Right ventricle myocardium inferior (tissue), 1 donor: ENCODE data around the gene CCDC187. TPM values are rescaled to one million over a fixed set of nuclear protein-coding genes. Genes with fewer than 3 reads are reported as not detected.
"Not testable (repeated sequence)": the region's sequence is repeated elsewhere in the genome, so short reads cannot be mapped to it uniquely, and the experiment has no call there.

Experiments used
- ATAC-seq: fragments of 200-7000 bp; cut with Tn5 transposase; one replicate; pipeline ENCODE4 v1.9.1; 2020; ENCODE audit warnings: mild to moderate bottlenecking, moderate library complexity
- DNase-seq: peaks from one replicate; pipeline ENCODE4 v3.0.0; 2021; ENCODE audit errors: missing footprints
- intact Hi-C: fragments of 100-400 bp; cut with DNase I; formaldehyde crosslinking; loops from one replicate; pipeline ENCODE4 v1.11.0; 2022
- total RNA-seq: library from RNA; stranded (reverse); fragmentation: NEBNext Ultra II Directional; extraction: Animal tissue kit (Norgen Biotek cat#: 25700); gene quantifications from one replicate; pipeline ENCODE4 v1.2.1, GENCODE V29; 2021
- donor health status: DM: no; HTN: yes; CAD: no; lungs with severe emphysema.

The CCDC187 gene
- total RNA-seq, 1 donor from 2014 or later: not detected

DNA sequence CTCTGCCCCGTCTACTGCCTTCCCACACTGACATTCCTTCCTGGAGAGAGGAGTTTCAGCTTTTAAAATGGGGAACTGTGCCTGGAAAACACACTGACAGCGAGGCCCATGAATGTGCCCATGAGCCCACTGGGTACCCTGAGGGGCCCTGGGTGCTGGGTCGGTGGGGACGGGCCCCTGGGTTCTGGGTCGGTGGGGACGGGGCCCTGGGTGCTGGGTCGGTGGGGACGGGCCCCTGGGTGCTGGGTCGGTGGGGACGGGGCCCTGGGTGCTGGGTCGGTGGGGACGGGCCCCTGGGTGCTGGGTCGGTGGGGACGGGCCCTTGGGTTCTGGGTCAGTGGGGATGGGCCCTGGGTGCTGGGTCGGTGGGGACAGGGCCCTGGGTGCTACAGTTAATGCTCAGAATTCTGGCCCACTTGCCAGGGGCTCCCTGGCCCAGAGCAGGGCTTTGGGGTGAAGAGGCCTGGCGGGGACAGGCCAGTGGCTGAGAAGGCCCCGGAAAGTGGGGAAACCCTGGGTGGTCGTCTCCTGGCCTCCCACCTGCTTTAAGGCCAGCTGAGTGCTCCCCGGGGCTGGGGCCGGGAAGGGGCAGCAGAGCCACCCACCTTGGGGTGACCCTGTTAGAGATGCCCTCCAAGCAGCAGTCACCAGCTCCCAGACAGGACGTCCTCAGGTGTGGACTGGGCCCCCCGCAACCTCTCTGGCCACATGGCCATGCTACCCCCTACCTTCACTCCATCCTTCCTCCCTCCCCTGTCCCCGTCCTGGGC, 25.9 kb upstream of the CCDC187 start:
- intact Hi-C loops: no loop called here
- no peak for ATAC-seq
- DNase-seq: no peak

- intact Hi-C loops: no loop called here
- no peak for DNase-seq
- no peak for ATAC-seq
These were observed 25.3 kb upstream of the CCDC187 start for GRCh38 chr9:136329211-136329627.

DNA sequence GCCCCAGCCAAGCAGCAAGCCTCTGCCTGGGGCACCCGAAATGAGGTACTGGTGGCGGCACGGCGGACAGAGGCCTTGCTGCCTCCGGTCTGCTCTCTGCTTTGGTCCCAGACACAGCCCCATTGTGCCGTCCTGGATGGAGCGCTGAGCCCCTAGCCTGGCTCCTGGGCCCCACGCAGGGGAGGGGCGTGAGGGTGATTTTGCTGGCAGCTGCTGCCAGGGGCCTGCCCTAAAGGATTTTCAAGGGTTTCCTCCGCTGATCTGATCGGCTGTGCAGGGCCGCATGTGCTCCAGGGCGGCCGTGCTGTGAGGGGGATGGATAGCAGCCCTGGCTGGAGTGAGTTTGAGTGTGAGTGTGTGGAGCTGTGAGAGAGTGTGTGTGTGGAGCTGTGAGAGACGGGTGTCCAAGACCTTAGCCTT, 24.7 kb upstream of the CCDC187 start:
- peak; percentile 42 for ATAC-seq
- DNase-seq: no peak
- intact Hi-C loops: no loop called here

- no peak for ATAC-seq
- intact Hi-C loops: no loop called here
- no peak for DNase-seq
These were observed 24.2 kb upstream of the CCDC187 start for GRCh38 chr9:136328011-136328621.

DNA sequence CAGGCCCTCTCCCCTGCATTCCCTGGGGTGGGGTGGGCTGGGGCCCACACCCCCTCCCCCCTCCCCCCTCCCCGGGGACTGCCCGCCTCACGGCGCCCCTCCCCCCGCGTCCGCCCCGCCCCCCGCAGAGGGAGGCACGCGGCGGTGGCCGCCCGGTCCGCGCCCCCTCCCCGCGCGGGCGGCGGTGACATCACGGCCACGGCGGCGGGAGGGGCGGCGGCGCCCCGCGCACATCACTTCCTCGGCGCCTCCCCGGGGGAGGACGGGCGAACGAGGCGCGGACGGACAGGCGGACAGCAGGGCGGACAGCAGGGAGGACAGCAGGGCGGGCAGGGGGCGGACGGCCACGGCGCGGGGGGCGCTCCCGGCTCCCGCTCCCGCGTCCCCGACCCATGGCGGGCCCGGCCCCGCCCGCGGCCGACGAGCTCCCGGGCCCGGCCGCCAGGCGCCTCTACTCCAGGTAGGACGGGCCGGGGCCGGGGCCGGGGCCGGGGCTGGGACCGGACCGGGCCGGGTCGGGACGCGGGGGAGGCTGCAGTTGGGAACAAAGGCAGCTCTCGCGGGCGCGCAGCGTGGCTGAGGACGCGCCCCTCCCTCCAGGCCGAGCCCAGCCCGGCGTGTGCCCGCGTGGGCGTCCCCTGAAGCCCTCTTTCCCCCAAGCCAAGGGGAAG, 23.5 kb upstream of the CCDC187 start, which contains the start of gene GPSM1:
Gene GPSM1, plus strand, starts transcription at position 236 of the 671 bp plus-strand sequence. Its CDS starts 157 bp downstream, at position 393.
- DNase-seq: peak; percentile 85
- intact Hi-C loops: no loop called here

DNA sequence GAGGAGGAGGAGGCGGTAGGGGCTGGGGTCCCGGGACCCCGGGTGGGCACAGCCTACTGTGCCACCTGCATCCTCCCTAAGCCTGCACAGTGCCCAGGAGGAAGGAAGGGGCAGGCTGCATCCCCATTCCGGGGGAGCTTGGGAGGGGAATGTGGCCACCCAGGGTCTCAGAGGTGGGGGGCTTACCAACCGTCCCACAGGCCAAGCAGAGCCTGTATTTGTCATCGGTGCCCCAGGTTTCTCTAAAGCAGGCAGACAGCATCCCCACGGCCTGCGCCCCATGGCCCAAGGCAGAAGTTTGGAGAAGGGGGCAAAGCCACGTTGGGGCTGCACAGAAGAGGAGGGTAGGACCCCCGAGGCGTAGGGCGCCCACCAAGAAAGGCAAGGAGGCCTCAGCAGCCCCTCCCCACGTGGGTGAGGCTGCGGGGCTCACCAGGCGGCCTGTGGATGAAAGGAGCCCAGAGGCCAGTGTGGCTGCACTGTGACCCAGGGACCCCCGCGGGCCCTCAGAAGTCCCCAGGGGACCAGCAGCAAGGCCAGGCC, 22.9 kb upstream of the CCDC187 start:
- intact Hi-C loops: no loop called here
- no peak for ATAC-seq
- DNase-seq: no peak

More for the DNA sequence above, 23.5 kb upstream of the CCDC187 start, which contains the start of gene GPSM1:
- ATAC-seq: peak; percentile 15

DNA sequence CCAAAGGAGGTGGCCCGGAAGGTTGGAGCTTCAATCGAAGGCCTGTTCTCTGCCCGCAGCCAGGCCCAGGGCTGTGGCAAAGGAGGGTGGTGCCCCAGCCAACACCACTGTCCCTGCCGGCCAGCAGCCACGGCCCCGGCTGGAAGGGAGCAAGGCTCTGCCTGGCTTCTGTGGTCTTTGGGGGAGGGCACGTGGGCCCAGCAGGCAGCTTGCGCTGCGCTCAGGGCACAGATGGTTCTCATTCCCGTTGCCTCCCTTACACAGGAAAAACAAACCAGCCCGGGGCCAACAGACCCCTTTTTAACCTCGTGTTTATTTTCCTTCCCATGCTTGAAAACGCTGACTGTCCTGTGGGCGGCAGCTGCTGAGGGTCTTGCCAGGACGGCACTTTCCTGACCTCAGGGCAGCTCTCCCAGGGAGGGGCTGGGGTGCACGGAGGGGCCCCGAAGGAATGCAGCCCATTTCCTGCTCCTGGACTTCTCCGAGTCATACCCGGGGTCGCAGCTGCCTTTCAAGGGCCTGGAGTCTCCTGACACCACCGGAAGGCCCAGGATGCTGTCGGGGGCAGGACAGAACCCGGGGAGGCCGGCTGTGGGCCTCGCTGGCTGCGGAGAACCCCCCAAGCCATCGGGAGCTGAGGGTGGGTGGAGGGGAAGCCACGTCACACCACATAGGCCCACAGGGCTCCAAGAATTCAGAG, 22.3 kb upstream of the CCDC187 start:
- intact Hi-C loops: no loop called here

GRCh38 chr9:136325358-136325757, 21.5 kb upstream of the CCDC187 start:
- ATAC-seq (no peak), DNase-seq (no peak)
- intact Hi-C loops: no loop called here

More for the DNA sequence above, 22.3 kb upstream of the CCDC187 start:
- DNase-seq (no peak), ATAC-seq (no peak)

DNA sequence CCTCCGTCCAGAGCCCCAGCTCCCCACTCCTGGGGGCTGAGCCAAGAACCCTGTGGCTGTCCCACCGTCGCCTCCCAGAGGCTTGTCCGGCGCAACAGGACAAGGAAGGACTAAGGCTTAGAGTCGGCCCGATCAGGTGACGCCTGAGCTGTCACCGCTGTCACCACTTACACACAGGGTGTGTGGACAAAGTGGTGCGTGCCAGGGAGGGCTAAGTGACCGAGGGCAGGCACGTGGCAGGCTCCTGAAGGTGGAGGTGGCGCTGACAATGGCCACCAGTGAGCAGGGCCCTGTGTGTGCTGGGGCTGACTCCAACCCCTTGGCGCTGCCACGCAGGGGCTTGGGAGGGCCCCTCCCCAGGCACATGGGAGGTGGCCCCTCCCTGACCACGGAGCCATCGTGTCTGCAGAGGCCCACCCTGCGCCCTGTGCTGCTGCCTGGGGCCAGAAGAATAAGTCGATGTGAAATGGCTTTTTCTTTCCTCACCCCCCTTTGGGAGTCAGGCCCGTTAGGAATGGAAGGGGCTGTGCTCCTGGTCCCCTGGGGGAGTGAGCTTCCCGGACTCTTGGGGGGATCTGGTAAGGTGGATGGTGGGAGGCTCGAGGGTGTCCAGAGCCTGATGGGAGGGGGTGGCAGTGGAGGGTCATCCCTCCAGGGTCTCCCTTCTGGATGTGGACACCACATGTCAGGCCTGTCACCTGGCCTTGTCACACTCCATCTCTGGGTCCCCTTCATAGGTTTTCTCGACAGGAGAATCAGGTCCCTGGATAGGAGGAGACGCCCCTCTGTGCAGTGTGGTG, 20.8 kb upstream of the CCDC187 start:
- intact Hi-C loops: no loop called here
- no peak for DNase-seq
- peak; percentile 75 for ATAC-seq

DNA sequence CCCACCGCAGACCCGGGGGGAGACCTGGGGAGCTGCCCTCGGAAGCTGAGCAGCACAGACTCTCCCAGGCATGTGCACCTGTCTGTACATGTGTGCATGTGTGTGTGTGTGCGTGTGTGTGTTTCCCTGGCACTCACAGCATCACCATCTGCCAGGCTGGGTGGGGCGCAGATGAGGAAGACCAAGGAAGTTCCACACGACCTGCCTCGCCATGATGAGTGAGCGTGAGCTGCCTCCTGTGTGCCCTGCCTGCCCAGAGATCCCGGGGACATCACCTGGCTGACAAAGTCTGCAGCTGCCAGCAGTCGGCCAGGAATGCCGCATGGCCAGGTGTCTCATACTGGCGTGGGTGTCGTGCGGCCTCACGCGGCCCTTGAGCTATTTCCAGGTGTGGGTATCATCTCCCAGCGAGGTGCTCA, 19.5 kb upstream of the CCDC187 start:
- intact Hi-C loops: no loop called here

DNA sequence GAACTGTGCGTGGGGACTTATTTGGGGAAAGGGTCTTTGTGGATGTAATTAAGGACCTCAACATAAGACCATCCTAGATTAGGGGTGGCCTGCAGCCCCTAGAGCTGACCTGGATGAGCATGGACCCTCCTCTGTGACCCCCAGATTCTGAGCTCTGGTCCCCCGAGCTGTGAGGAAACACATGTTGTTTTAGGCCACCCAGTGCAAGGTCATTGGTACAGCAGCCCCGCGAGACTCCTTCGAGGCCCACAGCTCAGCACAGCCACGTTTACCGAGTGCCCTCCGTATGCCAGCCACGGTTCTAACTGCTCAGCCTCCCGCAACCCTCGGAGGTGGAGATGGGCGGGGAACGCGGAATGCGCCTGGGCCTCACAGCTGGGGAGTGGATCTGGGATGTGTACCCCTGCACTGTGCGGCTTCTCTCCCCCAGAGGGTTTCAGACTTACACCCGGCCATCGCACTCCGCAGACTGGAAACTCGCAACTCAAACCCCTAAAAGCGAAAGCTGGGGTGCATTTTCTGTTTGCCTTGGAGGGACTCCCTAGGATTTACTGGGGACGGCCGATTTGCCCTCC, 18.9 kb upstream of the CCDC187 start:
- ATAC-seq (no peak), DNase-seq (no peak)
- intact Hi-C loops: no loop called here

More for the DNA sequence above, 19.5 kb upstream of the CCDC187 start:
- ATAC-seq (no peak), DNase-seq (no peak)

DNA sequence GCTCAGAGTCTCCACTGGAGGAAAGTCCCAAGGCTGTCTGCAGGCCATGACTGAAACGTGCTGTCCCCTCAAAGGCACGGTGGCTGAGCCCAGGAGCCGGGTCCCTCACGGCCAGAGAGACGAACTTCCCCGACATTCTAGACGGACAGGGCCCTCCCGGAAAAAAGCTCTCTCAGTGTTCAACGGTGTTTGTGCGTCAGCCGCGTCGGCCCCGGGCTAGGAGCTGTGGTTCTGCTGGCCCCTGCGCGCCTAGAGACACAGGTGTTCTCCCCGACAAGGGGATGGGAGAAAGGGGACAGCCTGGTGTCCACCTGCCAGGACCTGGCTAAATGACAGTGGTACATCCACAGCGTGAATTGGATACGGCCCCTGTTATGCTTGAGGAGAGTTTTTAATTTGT, 17.7 kb upstream of the CCDC187 start:
- no peak for ATAC-seq
- peak; percentile 22 for DNase-seq
- intact Hi-C loops: no loop called here

DNA sequence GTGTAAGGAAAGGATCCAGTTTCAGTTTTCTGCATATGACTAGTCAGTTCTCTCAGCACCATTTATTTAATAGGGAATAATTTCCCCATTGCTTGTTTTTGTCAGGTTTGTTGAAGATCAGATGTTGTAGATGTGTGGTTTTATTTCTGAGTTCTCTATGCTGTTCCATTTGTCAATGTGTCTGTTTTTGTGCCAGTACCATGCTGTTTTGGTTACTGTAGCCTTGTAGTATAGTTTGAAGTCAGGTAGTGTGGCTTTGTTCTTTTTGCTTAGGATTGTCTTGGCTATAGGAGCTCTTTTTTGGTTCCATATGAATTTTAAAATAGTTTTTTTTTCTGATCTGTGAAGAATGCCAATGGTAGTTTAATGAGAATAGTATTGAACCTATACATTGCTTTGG, 17.1 kb upstream of the CCDC187 start:
- DNase-seq, intact Hi-C loops, ATAC-seq: not testable (repeated sequence)

- intact Hi-C loops, DNase-seq, ATAC-seq: not testable (repeated sequence)
These were observed 16.1 kb upstream of the CCDC187 start for GRCh38 chr9:136319955-136320354.

GRCh38 chr9:136319244-136319643, 15.3 kb upstream of the CCDC187 start:
- DNase-seq, ATAC-seq, intact Hi-C loops: not testable (repeated sequence)

- DNase-seq (peak; percentile 56), ATAC-seq (no peak)
- intact Hi-C loops: no loop called here
These were observed 14.9 kb upstream of the CCDC187 start for GRCh38 chr9:136318776-136319241.

GRCh38 chr9:136318111-136318775, 14.3 kb upstream of the CCDC187 start:
- no peak for DNase-seq
- no peak for ATAC-seq
- intact Hi-C loops: no loop called here
